Activated CD8-positive, alpha-beta memory T cell treated with anti-CD3 and anti-CD28 coated beads for 36 hours (primary cell): ENCODE measurements around the gene WAPL. TPM values are rescaled to one million over a fixed set of nuclear protein-coding genes. Genes with fewer than 3 reads are reported as not detected.
"Not testable (repeated sequence)": the region's sequence is repeated elsewhere in the genome, so short reads cannot be mapped to it uniquely, and the experiment has no call there.

Experiments used
- CTCF ChIA-PET: fragments of 350-600 bp; sonication (Branson Sonifier 250); formaldehyde crosslinking; loops from one replicate; lab custom pipeline; 2021; ENCODE audit warnings: antibody characterized with exemption; lab: Charles Lee
- POLR2A ChIA-PET: fragments of 350-600 bp; sonication (Branson Sonifier 250); formaldehyde crosslinking; loops from one replicate; lab custom pipeline; 2021; ENCODE audit warnings: antibody characterized with exemption; lab: Charles Lee
- total RNA-seq, 2 experiments: library from RNA; stranded (reverse); gene quantifications; one replicate each; pipeline ENCODE4 v1.2.3, GENCODE V29; 2021

Gene WAPL, protein sequence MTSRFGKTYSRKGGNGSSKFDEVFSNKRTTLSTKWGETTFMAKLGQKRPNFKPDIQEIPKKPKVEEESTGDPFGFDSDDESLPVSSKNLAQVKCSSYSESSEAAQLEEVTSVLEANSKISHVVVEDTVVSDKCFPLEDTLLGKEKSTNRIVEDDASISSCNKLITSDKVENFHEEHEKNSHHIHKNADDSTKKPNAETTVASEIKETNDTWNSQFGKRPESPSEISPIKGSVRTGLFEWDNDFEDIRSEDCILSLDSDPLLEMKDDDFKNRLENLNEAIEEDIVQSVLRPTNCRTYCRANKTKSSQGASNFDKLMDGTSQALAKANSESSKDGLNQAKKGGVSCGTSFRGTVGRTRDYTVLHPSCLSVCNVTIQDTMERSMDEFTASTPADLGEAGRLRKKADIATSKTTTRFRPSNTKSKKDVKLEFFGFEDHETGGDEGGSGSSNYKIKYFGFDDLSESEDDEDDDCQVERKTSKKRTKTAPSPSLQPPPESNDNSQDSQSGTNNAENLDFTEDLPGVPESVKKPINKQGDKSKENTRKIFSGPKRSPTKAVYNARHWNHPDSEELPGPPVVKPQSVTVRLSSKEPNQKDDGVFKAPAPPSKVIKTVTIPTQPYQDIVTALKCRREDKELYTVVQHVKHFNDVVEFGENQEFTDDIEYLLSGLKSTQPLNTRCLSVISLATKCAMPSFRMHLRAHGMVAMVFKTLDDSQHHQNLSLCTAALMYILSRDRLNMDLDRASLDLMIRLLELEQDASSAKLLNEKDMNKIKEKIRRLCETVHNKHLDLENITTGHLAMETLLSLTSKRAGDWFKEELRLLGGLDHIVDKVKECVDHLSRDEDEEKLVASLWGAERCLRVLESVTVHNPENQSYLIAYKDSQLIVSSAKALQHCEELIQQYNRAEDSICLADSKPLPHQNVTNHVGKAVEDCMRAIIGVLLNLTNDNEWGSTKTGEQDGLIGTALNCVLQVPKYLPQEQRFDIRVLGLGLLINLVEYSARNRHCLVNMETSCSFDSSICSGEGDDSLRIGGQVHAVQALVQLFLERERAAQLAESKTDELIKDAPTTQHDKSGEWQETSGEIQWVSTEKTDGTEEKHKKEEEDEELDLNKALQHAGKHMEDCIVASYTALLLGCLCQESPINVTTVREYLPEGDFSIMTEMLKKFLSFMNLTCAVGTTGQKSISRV (N-terminal part only)
- 10 to 100 TPM; 49.6 to 50.7 TPM for total RNA-seq

- ChIA-PET CTCF (interaction anchor here (0.7 to 1.1 kb wide), 6 partner anchors 14 to 122 kb away, joined by 3 to 4 read pairs (median 3); no protein-coding TSS in a partner anchor), POLR2A (interaction anchor here (0.5 to 2.4 kb wide), 7 partner anchors 14 to 1008 kb away, joined by 3 to 10 read pairs (median 3); no protein-coding TSS in a partner anchor)
Measured at GRCh38 chr10:86521678-86522509, at the start of gene WAPL. WAPL (minus strand) TSS chr10:86521792; CDS start chr10:86518069, 3,723 bp downstream.

DNA sequence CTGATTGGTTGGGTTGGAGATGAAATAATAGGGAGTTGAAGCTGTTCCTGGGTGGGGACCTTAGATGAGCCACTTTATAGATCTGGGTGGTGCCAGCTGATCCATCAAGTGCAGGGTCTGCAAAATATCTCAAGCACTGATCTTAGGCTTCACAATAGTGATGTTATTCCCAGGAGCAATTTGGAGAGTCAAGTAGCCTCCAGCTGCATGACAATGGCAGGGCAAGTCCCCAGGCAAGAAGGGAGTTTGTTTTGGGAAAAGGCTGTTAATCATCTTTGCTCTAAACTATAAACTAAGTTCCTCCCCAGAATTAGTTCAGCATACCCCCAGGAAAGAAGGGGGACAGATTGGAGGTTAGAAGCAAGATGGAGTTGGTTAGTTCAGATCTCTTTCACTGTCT, 47.7 kb upstream of the WAPL start:
- POLR2A ChIA-PET = no interaction called here
- CTCF ChIA-PET = no interaction called here

GRCh38 chr10:86566518-86566917, 44.9 kb upstream of the WAPL start:
- CTCF ChIA-PET, POLR2A ChIA-PET: not testable (repeated sequence)

GRCh38 chr10:86563338-86563737, 41.7 kb upstream of the WAPL start:
- POLR2A ChIA-PET, CTCF ChIA-PET: not testable (repeated sequence)

DNA sequence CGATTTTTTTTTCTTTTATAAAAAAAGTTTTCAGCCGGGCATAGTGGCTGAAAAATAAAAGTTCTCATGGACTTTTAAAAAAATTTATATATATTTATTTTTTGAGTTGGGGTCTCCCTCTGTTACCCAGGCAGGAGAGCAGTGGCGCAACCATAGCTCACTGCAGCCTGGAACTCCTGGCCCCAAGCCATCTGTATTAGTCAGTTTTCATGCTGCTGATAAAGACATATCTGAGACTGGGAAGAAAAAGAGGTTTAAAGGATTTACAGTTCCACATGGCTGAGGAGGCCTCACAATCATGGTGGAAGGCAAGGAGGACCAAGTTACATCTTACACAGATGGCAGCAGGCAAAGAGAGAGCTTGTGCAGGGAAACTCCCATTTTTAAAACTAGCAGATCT, 37.1 kb upstream of the WAPL start:
- CTCF ChIA-PET = interaction anchor here (1.0 kb wide), 1 partner anchor 55 kb away, joined by 4 read pairs; no protein-coding TSS in a partner anchor
- POLR2A ChIA-PET = not testable (repeated sequence)

DNA sequence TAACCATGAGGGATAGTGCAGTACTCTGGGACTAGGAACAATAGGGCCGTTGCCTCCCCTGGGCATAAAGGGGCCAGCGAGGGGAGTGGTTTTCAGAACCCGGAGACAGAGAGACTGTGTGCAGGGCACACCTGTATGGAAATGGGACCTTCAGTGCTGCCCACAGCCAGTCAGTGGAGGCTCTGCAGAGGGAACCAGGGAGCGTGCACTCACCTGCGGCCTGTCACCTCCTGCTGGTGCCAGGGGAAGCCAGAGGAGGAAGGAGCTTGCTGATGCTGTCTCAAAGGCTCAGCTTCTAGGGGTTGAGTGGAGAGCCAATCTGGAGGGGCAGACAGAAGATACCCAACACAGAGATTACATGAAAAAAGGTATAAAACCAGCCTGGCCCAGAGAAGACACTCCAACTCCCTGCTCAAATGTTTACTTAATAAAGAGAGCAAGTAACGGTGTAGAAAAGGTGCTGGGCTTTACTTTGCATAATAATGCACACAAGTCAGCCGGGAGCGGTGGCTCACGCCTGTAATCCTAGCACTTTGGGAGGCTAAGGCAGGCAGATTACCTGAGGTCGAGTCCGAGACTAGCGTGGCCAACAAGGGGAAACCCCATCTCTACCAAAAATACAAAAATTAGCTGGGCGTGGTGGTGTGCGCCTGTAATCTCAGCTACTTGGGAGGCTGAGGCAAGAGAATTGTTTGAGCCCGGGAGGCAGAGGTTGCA, 35.5 kb upstream of the WAPL start:
- POLR2A ChIA-PET = no interaction called here
- CTCF ChIA-PET = no interaction called here

DNA sequence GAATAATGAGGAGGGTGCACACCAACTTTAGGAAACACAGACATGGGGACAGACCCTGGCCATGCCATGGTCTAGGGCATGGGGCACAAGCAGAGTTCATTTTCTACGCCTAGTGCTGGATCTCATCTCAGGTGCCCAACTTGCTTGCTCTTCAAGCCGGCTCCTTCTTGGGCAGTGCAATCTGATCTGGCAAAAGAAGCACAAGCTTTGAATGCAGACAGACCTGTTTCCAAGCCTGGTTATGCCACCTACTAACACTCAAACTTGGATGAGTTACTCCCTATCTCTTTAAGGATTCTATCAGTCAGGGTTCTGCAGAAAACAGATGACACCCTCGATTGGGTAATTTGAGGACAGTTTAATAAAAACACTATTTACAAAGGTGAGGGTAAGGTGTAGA, 34.9 kb upstream of the WAPL start:
- ChIA-PET POLR2A (no interaction called here), CTCF (no interaction called here)

- ChIA-PET POLR2A (no interaction called here), CTCF (no interaction called here)
Measured at GRCh38 chr10:86553639-86554038, 32.0 kb upstream of the WAPL start.

DNA sequence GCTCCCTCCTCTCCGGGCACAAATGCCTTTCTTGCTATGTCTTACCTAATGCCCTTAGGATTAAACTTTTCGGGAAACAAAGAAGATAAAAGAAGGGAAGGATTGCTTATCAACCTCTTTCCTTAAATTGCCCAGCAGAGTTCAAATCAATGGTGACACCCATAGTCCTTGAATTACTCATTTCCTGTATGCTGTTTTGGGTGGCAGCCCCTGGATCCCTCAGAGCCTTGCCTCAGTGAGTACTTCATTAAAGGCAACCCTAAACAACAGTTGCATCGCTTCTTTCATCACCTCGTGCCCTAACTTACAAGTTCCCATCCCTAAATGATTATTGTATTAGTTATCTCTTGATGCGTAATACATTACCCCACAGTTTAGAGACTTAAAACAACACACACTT, 31.6 kb upstream of the WAPL start:
- POLR2A ChIA-PET = no interaction called here
- CTCF ChIA-PET = no interaction called here

GRCh38 chr10:86547296-86547695, 25.7 kb upstream of the WAPL start:
- ChIA-PET CTCF (no interaction called here), POLR2A (no interaction called here)

DNA sequence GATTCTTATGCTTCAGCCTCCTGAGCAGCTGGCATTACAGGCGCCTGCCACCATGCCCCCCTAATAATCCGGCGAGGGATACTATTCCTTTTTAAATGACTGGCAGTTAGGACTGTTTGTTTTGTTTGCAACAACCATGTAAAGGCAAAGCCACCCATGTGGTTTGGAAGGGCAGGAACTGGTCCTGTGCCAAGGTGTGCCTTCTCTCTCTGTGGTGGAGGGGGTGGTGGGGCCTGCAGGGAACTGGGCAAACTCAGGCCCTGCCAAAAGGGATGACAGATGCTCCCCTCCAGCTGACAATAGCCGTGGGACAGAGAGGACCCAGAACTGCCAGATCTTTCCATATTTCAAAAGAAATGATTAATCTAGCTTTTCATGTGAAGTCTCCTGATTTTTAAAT, 23.5 kb upstream of the WAPL start:
- ChIA-PET POLR2A (no interaction called here), CTCF (no interaction called here)

- ChIA-PET POLR2A (no interaction called here), CTCF (no interaction called here)
Measured at GRCh38 chr10:86540016-86540415, 18.4 kb upstream of the WAPL start.

DNA sequence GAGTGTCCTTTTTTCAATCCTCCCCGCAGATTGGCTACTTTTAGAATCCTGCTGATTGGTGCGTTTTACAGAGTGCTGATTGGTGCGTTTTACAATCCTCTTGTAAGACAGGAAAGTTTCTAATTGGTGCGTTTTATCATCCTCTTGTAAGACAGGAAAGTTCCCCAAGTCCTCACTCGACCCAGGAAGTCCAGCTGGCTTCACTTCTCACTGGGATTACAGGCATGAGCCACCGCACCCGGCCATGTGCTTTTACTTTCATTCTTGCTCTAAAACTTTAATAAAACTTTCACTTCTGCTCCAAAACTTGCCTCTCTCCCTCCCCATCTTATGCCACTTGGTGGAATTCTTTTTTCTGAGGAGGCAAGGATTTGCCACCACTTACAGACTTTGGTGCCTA, 17.0 kb upstream of the WAPL start:
- ChIA-PET POLR2A (no interaction called here), CTCF (no interaction called here)

DNA sequence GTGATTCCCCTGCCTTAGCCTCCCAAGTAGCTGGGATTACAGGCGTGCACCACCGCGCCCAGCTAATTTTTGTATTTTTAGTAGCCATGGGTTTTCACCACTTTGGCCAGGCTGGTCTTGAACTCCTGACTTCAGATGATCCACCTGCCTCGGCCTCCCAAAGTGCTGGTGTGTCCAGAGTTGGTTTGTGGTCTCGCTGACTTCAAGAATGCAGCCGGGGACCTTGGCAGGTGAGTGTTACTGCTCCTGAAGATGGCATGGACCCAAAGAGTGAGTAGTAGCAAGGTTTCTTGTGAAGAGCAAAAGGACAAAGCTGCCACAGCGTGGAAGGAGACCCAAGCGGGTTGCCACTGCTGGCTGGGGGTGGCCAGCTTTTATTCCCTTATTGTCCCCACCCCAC, 16.4 kb upstream of the WAPL start:
- CTCF ChIA-PET, POLR2A ChIA-PET: not testable (repeated sequence)

GRCh38 chr10:86536294-86536861, 14.8 kb upstream of the WAPL start:
- POLR2A ChIA-PET = interaction anchor here (0.6 kb wide), 1 partner anchor 15 kb away, joined by 3 read pairs; the partner anchor contains the start of gene WAPL

GRCh38 chr10:86535132-86535882, 13.7 kb upstream of the WAPL start:
- CTCF ChIA-PET = no interaction called here
- POLR2A ChIA-PET = no interaction called here

More at GRCh38 chr10:86536294-86536861, 14.8 kb upstream of the WAPL start:
- CTCF ChIA-PET = interaction anchor here (0.7 kb wide), 1 partner anchor 128 kb away, joined by 3 read pairs; no protein-coding TSS in a partner anchor

DNA sequence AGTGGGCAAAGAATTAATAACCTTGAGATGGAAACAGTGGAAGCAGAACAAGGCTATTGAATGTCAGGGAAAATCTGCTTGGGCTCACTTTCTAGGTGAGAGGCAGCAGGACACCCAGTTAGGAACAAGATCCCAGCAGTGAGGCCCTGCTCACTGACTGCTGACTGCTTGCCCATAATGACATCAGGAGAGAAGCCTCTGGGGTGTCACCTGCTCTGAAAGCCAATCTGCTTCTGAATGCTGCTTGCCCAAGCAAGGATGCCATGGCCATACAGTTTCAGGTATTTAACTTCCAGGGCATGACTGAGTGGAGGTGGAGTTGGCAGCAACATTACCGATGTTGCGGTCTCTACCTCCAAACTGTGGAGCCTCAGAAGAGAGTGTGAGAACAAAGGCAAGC, 11.7 kb upstream of the WAPL start:
- POLR2A ChIA-PET = interaction anchor here (0.9 kb wide), 1 partner anchor 133 kb away, joined by 3 read pairs; no protein-coding TSS in a partner anchor
- CTCF ChIA-PET = no interaction called here
